GM12878 (cell line): ENCODE results near the gene YEATS4. TPM values are rescaled to one million over a fixed set of nuclear protein-coding genes. Genes with fewer than 3 reads are reported as not detected.

Source experiments
- ATAC-seq: fragments of 200-7000 bp; cut with Tn5 transposase; 3 replicates; pipeline ENCODE4 v1.9.1; 2020; ENCODE audit warnings: mild to moderate bottlenecking, moderate library complexity
- BruUV-seq: library from RNA; stranded (reverse); fragments of 400-500 nt; replicated peaks from 2 replicates; lab custom pipeline; 2021; lab: Mats Ljungman, UMichigan
- CTCF ChIA-PET: fragments of 300-600 bp; sonication (Branson Sonifier 250); formaldehyde crosslinking; extraction: SDS; loops from one replicate; lab custom pipeline; 2021; ENCODE audit warnings: inconsistent platforms; lab: Yijun Ruan, JAX
- POLR2A ChIA-PET: fragments of 350-600 bp; formaldehyde crosslinking; extraction: SDS; loops from one replicate; lab custom pipeline; 2021; ENCODE audit warnings: inconsistent platforms; lab: Charles Lee
- RAD21 ChIA-PET: fragments of 300-600 bp; sonication (Branson Sonifier 250); formaldehyde crosslinking; loops from one replicate; lab custom pipeline; 2023; ENCODE audit warnings: antibody characterized with exemption; ENCODE audit not compliant: unreplicated experiment; lab: Charles Lee
- SMC1A ChIA-PET: fragments of 300-600 bp; sonication (Branson Sonifier 250); formaldehyde crosslinking; loops from one replicate; lab custom pipeline; 2023; ENCODE audit not compliant: unreplicated experiment, uncharacterized antibody; lab: Charles Lee
- DNase-seq: peaks from one replicate; pipeline ENCODE4 v3.0.0-alpha.2; 2011; ENCODE audit warnings: low read depth, low spot score
- FAIRE-seq: peaks from 3 replicates; lab custom pipeline; 2011; peaks lifted over from hg19 to GRCh38; lab: Jason Lieb, UNC
- H2AFZ ChIP-seq: 2 replicates; pipeline ENCODE4 v1.6.0; 2011; ENCODE audit warnings: low read depth, low read length, control low read depth; ENCODE audit not compliant: control insufficient read depth
- H3K27ac ChIP-seq: 2 replicates; pipeline ENCODE4 v1.5.1; 2011; ENCODE audit warnings: control low read depth; ENCODE audit not compliant: control insufficient read depth, insufficient read depth
- H3K27me3 ChIP-seq, 2 experiments: replicated peaks in 1 of 2; 2 replicates each; pipeline versions ENCODE4 v1.6.0 to v1.6.1; 2011; ENCODE audit warnings: low read length in 1 of 2; ENCODE audit not compliant: control insufficient read depth in 2 of 2, insufficient read depth in 2 of 2
- H3K36me3 ChIP-seq, 2 experiments: 2 replicates each; pipeline ENCODE4 v1.5.1; 2011; ENCODE audit warnings: low read length in 1 of 2; ENCODE audit not compliant: control insufficient read depth in 2 of 2, insufficient read depth in 2 of 2
- H3K4me1 ChIP-seq: 2 replicates; pipeline ENCODE4 v1.6.1; 2011; ENCODE audit warnings: mild to moderate bottlenecking, low read length, moderate library complexity, mixed read lengths; ENCODE audit not compliant: control insufficient read depth, insufficient read depth
- H3K4me2 ChIP-seq: 2 replicates; pipeline ENCODE4 v1.6.0; 2011; ENCODE audit warnings: control low read depth; ENCODE audit not compliant: control insufficient read depth, insufficient read depth
- H3K4me3 ChIP-seq: fragments of 200-600 bp; sonication (generic); 2 replicates; pipeline ENCODE4 v1.5.1; 2016
- H3K79me2 ChIP-seq: 2 replicates; pipeline ENCODE4 v1.6.0; 2011; ENCODE audit warnings: low read length; ENCODE audit not compliant: control insufficient read depth, insufficient read depth
- H3K9ac ChIP-seq: 2 replicates; pipeline ENCODE4 v1.8.0; 2011; ENCODE audit warnings: low read length, control low read depth, mixed read lengths; ENCODE audit not compliant: control insufficient read depth, insufficient read depth
- H3K9me3 ChIP-seq: replicated peaks from 3 replicates; pipeline ENCODE4 v1.5.1; 2011; ENCODE audit warnings: mild to moderate bottlenecking, low read length; ENCODE audit not compliant: control insufficient read depth, insufficient read depth
- H4K20me1 ChIP-seq: 2 replicates; pipeline ENCODE4 v1.6.0; 2011; ENCODE audit not compliant: control insufficient read depth, insufficient read depth
- CTCF ChIP-seq, 3 experiments: IDR thresholded peaks in 2 of 3; conservative IDR thresholded peaks in 1 of 3; 2 replicates each; pipeline ENCODE4 v1.5.1; 2011; ENCODE audit warnings: low read depth in 3 of 3, low read length in 3 of 3, mild to moderate bottlenecking in 3 of 3, control low read depth in 2 of 3, moderate library complexity in 2 of 3, inconsistent platforms in 1 of 3, mixed read lengths in 1 of 3; ENCODE audit not compliant: control insufficient read depth in 2 of 3, insufficient read depth in 1 of 3; ENCODE audit errors: extremely low read depth in 1 of 3
- EGR1 ChIP-seq, 2 experiments: IDR thresholded peaks; 1 replicate in 1 of 2; 2 replicates in 1 of 2; pipeline ENCODE4 v1.6.1; 2011 to 2012; ENCODE audit warnings: low read depth in 2 of 2, low read length in 2 of 2, borderline replicate concordance in 1 of 2, mild to moderate bottlenecking in 1 of 2, moderate library complexity in 1 of 2
- ETV6 ChIP-seq, 2 experiments: fragments of 450-650 bp in 1 of 2; IDR thresholded peaks in 1 of 2; conservative IDR thresholded peaks in 1 of 2; 2 replicates each; pipeline ENCODE4 v1.6.1; 2014; ENCODE audit warnings: antibody characterized with exemption in 1 of 2, borderline replicate concordance in 1 of 2, low read depth in 1 of 2, mild to moderate bottlenecking in 1 of 2, moderate library complexity in 1 of 2
- GATAD2B ChIP-seq: fragments of 450-650 bp; conservative IDR thresholded peaks from 2 replicates; pipeline ENCODE4 v1.6.1; 2017; ENCODE audit warnings: low read depth, mild to moderate bottlenecking, moderate library complexity
- JUND ChIP-seq: IDR thresholded peaks from 2 replicates; pipeline ENCODE4 v1.6.1; 2012; ENCODE audit warnings: low read depth, mild to moderate bottlenecking, low read length, improper control_type of control experiment, moderate library complexity
- MYB ChIP-seq: fragments of 150-350 bp; IDR thresholded peaks from 2 replicates; pipeline ENCODE4 v1.6.1; 2014; ENCODE audit warnings: mild to moderate bottlenecking, low read depth, low read length, borderline replicate concordance
- PAX8 ChIP-seq: fragments of 450-650 bp; IDR thresholded peaks from 2 replicates; pipeline ENCODE4 v1.6.1; 2017; ENCODE audit warnings: mild to moderate bottlenecking, moderate library complexity
- RAD21 ChIP-seq: IDR thresholded peaks from 2 replicates; pipeline ENCODE4 v1.6.1; 2011; ENCODE audit warnings: mild to moderate bottlenecking, low read depth, low read length, moderate library complexity; ENCODE audit not compliant: insufficient read depth
- RELA ChIP-seq: fragments of 450-650 bp; IDR thresholded peaks from 2 replicates; pipeline ENCODE4 v1.8.0; 2014; ENCODE audit warnings: borderline replicate concordance; ENCODE audit not compliant: partially characterized antibody
- SMC3 ChIP-seq: IDR thresholded peaks from 2 replicates; pipeline ENCODE4 v1.6.1; 2011; ENCODE audit warnings: low read length, improper control_type of control experiment, borderline replicate concordance
- SREBF2 ChIP-seq: IDR thresholded peaks from 2 replicates; pipeline ENCODE4 v1.6.1; 2012; ENCODE audit warnings: mild to moderate bottlenecking, low read length
- TCF12 ChIP-seq: IDR thresholded peaks from 2 replicates; pipeline ENCODE4 v1.6.1; 2011; ENCODE audit warnings: low read depth, mild to moderate bottlenecking, low read length
- WGBS: methylation state at CpG from one replicate; pipeline ENCODE4 v1.1.6; 2016; ENCODE audit warnings: low lambda C conversion rate; ENCODE audit not compliant: insufficient replicate concordance, insufficient coverage; ENCODE audit errors: missing lambda C conversion rate; 5-methylcytosine and 5-hydroxymethylcytosine counted together
- in situ Hi-C: fragments of 300-500 bp; cut with MboI; formaldehyde crosslinking; loops from 9 replicates; pipeline ENCODE4 v1.14.3; 2018; ENCODE audit warnings: mixed read lengths
- intact Hi-C: fragments of 100-400 bp; cut with micrococcal nuclease; formaldehyde crosslinking; loops from one replicate; pipeline ENCODE4 v1.14.2; 2022; ENCODE audit not compliant: unreplicated experiment
- polyA plus RNA-seq, 11 experiments: library from polyadenylated mRNA; depleted of rRNA in 4 of 11; unstranded in 6 of 11; stranded (reverse) in 5 of 11; fragments of >200 nt; fragmentation: Nextera tagmentation in 4 of 11; fragmentation: Illumina TruSeq in 1 of 11; extraction: Ambion mirVana in 4 of 11; extraction: Trizol in 1 of 11; gene quantifications; 1 replicate in 1 of 11; 2 replicates in 10 of 11; pipeline versions ENCODE4 v1.2.1 to v1.2.3, GENCODE V29; 2011 to 2016; ENCODE audit warnings: inconsistent platforms in 2 of 11, missing spikeins in 2 of 11, low read depth in 1 of 11
- total RNA-seq, 4 experiments: library from RNA; depleted of rRNA in 3 of 4; stranded (reverse); fragments of >200 nt in 3 of 4; fragmentation: Illumina TruSeq in 1 of 4; extraction: Trizol in 1 of 4; gene quantifications; 2 replicates each; pipeline versions ENCODE4 v1.2.1 to v1.2.3, GENCODE V29; 2013 to 2021

Gene YEATS4
- total and polyA plus RNA-seq, 10 of the 15 experiments (the other 5 are each of a cell fraction or from before 2014, with no cell fraction given) = 23.8 to 45.4 (median 36.8) TPM

GRCh38 chr12:69388371-69388770 lies 28.8 kb downstream of the YEATS4 start:
- BruUV-seq = no TSS peak
- H3K79me2 ChIP-seq = no peaks in the 10 kb centered on the region
- H2AFZ ChIP-seq = no peak overlapping the region
- ChIA-PET RAD21 (interaction anchor here (0.7 to 9.5 kb wide), 2 partner anchors 82 to 183 kb away, joined by 3 to 61 read pairs; partner anchors contain the start of gene FRS2), SMC1A (interaction anchor here (0.9 to 1.9 kb wide), 4 partner anchors 19 to 252 kb away, joined by 3 to 17 read pairs (median 4); no protein-coding TSS in a partner anchor), POLR2A (no interaction called here), CTCF (interaction anchor here (0.7 to 12.1 kb wide), 5 partner anchors 28 to 252 kb away, joined by 3 to 129 read pairs (median 7); no protein-coding TSS in a partner anchor)
- peak; percentile 60 for ATAC-seq
- H4K20me1 ChIP-seq = no peaks in the 10 kb centered on the region
- no peak overlapping the region for H3K27ac ChIP-seq
- H3K9ac ChIP-seq = no peak overlapping the region
- FAIRE-seq = peak; percentile 38
- no peak overlapping the region for H3K4me3 ChIP-seq
- no peak for DNase-seq
- no peaks in the 10 kb centered on the region for H3K27me3 ChIP-seq
- intact Hi-C loops = loop anchor here (1.0 kb wide), 1 partner anchor 182 kb away; no protein-coding TSS in a partner anchor
- in situ Hi-C loops = loop anchor here (10.0 kb wide), 1 partner anchor 186 kb away; no protein-coding TSS in a partner anchor
- no peak overlapping the region for H3K4me2 ChIP-seq
- peaks cover 0 to 2% of the 10 kb centered on the region in 2 experiments; a peak in 1 of 4 replicates for H3K36me3 ChIP-seq
- H3K4me1 ChIP-seq = no peaks in the 10 kb centered on the region
- WGBS = 97% methylated on average over 1 of the region's 1 CpG
- TF ChIP-seq SREBF2 = no peak
- no peak for TF ChIP-seq GATAD2B
- no peak for TF ChIP-seq ETV6 (conservative IDR thresholded peaks at IDR 0.05 in 1 of 2, IDR thresholded peaks at IDR 0.05 in 1 of 2; ENCODE audit: borderline replicate concordance in 1 of 2, low read depth in 1 of 2)
- TF ChIP-seq RELA = no peak
- peak; percentile 61 for TF ChIP-seq RAD21
- TF ChIP-seq TCF12 = no peak
- TF ChIP-seq SMC3 = peak; percentile 57; the same call in 1 of the 2 replicates
- TF ChIP-seq JUND = no peak
- no peak for TF ChIP-seq PAX8
- peak; percentile 18 to 55 (median 54); a peak in 3 of 6 replicates for TF ChIP-seq CTCF (IDR thresholded peaks at IDR 0.05 in 2 of 3, conservative IDR thresholded peaks at IDR 0.05 in 1 of 3; ENCODE audit: control insufficient read depth in 2 of 3, extremely low read depth in 1 of 3, insufficient read depth in 1 of 3, low read depth in 3 of 3, low read length in 3 of 3)
- TF ChIP-seq MYB = no peak
- TF ChIP-seq EGR1 (IDR thresholded peaks at IDR 0.05; ENCODE audit: borderline replicate concordance in 1 of 2, low read depth in 2 of 2, low read length in 2 of 2) = no peak
- H3K9me3 ChIP-seq = no peaks in the 10 kb centered on the region
